ENCODE results near the gene CA6.
"Not testable (repeated sequence)": the region's sequence is repeated elsewhere in the genome, so short reads cannot be mapped to it uniquely, and the experiment has no call there.

CA6 gene

DNA sequence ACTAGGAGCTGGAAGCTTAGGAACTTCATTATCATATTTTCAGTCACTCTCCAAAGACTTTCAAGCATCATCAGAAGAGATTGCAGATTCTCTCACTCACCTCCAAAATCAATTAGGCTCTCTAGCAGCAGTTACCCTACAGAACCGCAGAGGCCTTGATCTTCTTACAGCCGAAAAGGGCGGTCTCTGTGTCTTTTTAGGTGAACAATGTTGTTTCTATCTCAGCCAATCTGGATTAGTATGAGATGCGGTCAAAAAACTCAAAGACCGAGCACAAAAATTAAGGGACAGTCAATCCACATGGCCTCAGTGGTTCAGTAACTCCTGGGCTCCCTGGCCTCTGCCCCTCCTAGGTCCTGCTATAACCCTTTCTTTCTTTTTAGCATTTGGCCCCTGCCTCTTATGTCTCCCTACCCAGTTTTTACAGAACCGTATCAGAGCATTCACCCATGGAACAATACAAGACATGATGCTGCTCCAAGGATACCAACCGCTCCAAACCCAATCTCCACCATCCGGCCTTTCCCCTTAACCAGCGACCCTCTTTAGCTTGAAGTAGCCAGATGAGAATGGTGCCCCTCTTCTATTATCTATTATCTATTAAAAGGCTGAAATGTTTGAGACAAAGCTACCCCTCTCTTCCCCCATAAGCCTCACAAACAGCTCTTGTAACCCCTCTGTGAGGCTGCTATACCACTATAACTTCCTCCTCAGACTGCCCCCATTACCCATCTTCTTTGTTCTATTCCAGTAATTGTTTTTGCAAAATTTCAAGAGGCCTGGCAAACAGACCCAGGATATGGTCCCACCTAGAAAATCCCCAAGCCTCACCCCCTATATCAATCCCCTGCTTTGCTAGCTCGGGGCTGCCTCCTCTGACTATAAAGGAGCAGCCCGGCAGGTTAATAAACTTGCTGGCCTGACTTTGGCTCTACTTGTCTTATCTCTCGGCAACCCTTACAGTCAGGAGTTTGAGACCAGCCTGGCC is 18.7 kb upstream of the CA6 start:
- no peak for DNase-seq (ENCODE audit: low read depth in 1 of 2, low spot score in 1 of 2)

- DNase-seq (ENCODE audit: low read depth in 1 of 2, low spot score in 1 of 2) = no peak
Measured at GRCh38 chr1:8930116-8930515, 15.6 kb upstream of the CA6 start.

- DNase-seq (ENCODE audit: low read depth in 1 of 2, low spot score in 1 of 2) = not testable (repeated sequence)
Measured at GRCh38 chr1:8937051-8937450, 8.6 kb upstream of the CA6 start.

- DNase-seq (ENCODE audit: low read depth in 1 of 2, low spot score in 1 of 2) = no peak
Measured at GRCh38 chr1:8937701-8938100, 8.0 kb upstream of the CA6 start.

- DNase-seq (ENCODE audit: low read depth in 1 of 2, low spot score in 1 of 2) = no peak
Measured at GRCh38 chr1:8938232-8938999, 7.3 kb upstream of the CA6 start.

GRCh38 chr1:8939000-8939265 is 6.7 kb upstream of the CA6 start:
- DNase-seq (ENCODE audit: low read depth in 1 of 2, low spot score in 1 of 2) = no peak

GRCh38 chr1:8939362-8939995 is 6.2 kb upstream of the CA6 start:
- no peak for DNase-seq (ENCODE audit: low read depth in 1 of 2, low spot score in 1 of 2)

- no peak for DNase-seq (ENCODE audit: low read depth in 1 of 2, low spot score in 1 of 2)
Measured at GRCh38 chr1:8941906-8942305, 3.8 kb upstream of the CA6 start.

DNA sequence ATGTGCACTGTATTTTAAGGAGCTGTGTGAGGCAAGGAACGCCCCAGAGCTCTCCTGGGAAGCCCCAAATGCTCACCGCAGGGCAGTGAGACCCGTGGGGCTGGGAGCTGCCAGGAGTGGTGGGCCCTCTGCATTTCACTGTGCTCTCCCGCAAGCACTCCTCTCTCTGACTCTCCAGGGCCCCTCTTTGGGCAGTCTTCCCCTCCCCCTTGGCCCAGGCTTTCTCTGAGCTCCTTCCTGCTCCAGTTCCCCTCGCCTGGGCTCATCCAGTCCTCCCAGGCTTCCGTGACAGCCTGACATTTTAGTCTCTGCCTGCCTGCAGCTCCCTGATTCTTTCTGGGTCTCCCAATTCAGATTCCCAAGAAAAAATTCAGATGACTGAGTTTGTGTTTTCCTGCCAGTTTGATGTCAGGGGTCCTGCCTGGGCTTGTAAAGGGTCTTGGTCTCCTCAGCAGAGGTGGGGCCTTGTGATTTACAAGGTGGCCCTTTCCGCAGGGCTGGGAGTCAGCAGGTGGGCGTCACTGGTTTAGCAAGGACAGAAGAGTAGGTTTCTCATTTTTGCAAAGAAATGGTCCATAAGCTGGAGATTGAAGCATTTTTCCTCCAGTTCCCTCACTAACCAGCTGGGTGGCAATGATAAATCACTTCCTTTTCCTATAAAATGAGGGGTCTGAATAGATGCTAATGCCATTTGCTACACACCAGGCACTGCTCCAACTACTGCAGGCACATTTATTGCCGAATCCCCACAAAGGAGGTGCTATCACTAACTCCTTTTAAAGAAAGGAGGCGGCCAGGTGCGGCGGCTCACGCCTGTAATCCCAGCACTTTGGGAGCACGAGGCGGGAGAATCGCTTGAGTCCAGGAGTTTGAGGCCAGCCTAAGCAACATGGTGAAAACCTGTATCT is 1.9 kb upstream of the CA6 start:
- no peak for DNase-seq (ENCODE audit: low read depth in 1 of 2, low spot score in 1 of 2)

- no peak for DNase-seq (ENCODE audit: low read depth in 1 of 2, low spot score in 1 of 2)
Measured at GRCh38 chr1:8947127-8947691, 1.5 kb downstream of the CA6 start.

- no peak for DNase-seq (ENCODE audit: low read depth in 1 of 2, low spot score in 1 of 2)
Measured at GRCh38 chr1:8950309-8950708, 4.6 kb downstream of the CA6 start.

DNA sequence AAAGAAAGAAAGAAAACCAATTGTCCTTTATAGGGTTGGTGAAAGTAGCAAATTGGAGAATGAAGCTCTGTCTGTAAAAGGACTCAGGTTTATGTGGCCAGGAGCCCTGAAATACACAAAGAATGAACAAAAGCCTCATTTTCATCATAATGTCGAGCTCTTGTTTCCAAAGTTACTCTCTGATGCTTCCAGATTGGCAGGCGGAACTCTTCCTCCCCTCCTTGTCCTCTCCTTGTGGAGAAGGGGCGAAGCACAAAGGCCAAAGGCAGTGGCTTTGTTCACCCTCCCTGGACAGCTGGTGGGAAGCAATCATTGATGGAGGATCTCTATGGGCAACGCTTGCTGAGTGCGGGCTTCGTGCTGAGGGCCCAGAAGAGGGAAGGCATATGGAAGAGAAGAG is 5.6 kb downstream of the CA6 start:
- no peak for DNase-seq (ENCODE audit: low read depth in 1 of 2, low spot score in 1 of 2)

DNA sequence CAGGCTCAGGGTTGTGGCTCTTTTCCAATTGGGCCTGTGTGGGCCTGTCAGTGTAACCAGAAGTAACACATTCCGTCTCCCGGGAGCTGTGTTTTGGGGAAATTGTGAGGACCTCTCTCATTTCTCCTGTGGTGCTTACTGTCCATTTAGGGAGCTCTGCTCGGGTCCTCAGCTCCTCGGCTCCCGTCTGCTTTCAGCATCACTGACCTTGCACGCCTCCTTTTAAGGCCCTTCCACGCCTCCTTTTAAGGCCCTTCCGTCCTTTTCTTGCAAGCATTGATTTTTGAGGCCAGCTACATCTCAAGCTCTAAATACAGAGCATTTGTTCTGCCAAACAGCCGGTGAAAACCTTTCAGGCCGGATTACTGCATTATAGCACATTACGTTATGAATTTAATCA is 9.7 kb downstream of the CA6 start:
- no peak for DNase-seq (ENCODE audit: low read depth in 1 of 2, low spot score in 1 of 2)

GRCh38 chr1:8956461-8957349 is 11.0 kb downstream of the CA6 start:
- DNase-seq (ENCODE audit: low read depth in 1 of 2, low spot score in 1 of 2) = no peak

GRCh38 chr1:8962812-8963530 is 17.3 kb downstream of the CA6 start:
- no peak for DNase-seq (ENCODE audit: low read depth in 1 of 2, low spot score in 1 of 2)

DNA sequence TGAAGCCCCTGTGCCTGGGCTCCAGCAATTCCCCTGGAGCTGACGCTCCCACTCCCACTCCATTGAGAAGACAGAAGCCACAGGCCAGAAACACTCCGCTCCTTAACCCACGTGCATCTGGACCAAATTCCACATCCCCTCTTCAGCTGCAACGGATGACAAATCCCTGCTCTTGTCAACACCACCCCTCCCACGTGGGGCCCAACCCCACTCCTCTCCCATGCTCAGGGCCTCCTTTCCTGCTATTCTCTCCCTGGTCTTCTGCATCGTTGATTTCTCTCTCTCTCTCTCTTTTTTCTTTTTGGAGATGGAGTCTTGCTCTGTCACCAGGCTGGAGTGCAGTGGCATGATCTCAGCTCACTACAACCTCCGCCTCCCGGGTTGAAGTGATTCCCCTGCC is 18.3 kb downstream of the CA6 start:
- no peak for DNase-seq (ENCODE audit: low read depth in 1 of 2, low spot score in 1 of 2)

DNA sequence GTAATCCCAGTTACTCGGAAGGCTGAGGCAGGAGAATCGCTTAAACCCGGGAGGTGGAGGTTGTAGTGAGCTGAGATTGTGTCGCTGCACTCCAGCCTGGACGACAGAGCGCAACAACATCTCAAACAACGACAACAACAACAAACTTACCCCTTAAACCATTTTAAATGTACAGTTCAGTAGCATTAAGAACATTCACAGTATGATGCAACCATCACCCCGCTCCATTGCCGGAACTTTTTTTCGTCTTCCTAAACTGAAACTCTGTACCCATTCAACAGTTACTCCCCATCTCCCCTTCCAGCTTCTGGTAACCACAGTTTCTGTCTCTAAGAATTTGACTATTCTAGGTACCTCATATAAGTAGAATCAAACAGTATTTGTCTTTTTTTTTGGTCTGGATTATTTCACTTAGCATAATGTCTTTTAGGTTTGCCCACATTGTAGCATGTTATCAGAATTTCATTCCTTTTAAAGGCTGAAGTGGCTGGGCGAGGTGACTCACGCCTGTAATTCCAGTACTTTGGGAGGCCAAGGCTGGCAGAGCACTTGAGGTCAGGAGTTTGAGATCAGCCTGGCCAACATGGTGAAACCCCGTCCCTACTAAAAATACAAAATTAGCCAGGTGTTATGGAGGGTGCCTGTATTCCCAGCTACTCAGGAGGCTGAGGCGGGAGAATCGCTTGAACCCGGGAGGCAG is 19.6 kb downstream of the CA6 start:
- no peak for DNase-seq (ENCODE audit: low read depth in 1 of 2, low spot score in 1 of 2)

GRCh38 chr1:8966606-8967005 is 20.9 kb downstream of the CA6 start:
- DNase-seq (ENCODE audit: low read depth in 1 of 2, low spot score in 1 of 2) = no peak
